Suprapubic skin (tissue), 4 donors: Measurements from ENCODE around the gene HPSE2. TPM values are rescaled to one million over a fixed set of nuclear protein-coding genes. Genes with fewer than 3 reads are reported as not detected.
A peak's percentile ranks its signal among the peaks of the same experiment; 100 is the strongest.

Source experiments
- DNase-seq, 2 donors: peaks; one replicate each; pipeline ENCODE4 v3.0.0-alpha.2; 2019; ENCODE audit warnings: low spot score in 2 of 2
- H3K27ac ChIP-seq: fragments of 200-600 bp; sonication (generic); one replicate; pipeline ENCODE4 v1.5.1; 2019
- H3K27me3 ChIP-seq: fragments of 200-600 bp; sonication (generic); one replicate; pipeline ENCODE4 v1.5.1; 2019
- H3K36me3 ChIP-seq: fragments of 200-600 bp; sonication (generic); one replicate; pipeline ENCODE4 v1.5.1; 2019
- H3K4me1 ChIP-seq: fragments of 200-600 bp; sonication (generic); one replicate; pipeline ENCODE4 v1.5.1; 2019
- H3K4me3 ChIP-seq: fragments of 200-600 bp; sonication (generic); one replicate; pipeline ENCODE4 v1.5.1; 2019; ENCODE audit warnings: mild to moderate bottlenecking
- H3K9me3 ChIP-seq: fragments of 200-600 bp; sonication (generic); one replicate; pipeline ENCODE4 v1.5.1; 2019
- CTCF ChIP-seq, 2 donors: fragments of 200-600 bp in 1 of 2; fragments of 450-650 bp in 1 of 2; sonication (generic) in 1 of 2; IDR thresholded peaks; one replicate each; pipeline ENCODE4 v1.5.1; 2016 to 2019; ENCODE audit warnings: antibody characterized with exemption in 2 of 2, mild to moderate bottlenecking in 1 of 2, moderate library complexity in 1 of 2
- EP300 ChIP-seq: sonication (generic); formaldehyde crosslinking; IDR thresholded peaks from one replicate; pipeline ENCODE4 v1.6.1; 2017; ENCODE audit warnings: antibody characterized with exemption
- POLR2A ChIP-seq, 2 donors: fragments of 450-650 bp; IDR thresholded peaks; one replicate each; pipeline ENCODE4 v1.6.1; 2017; ENCODE audit warnings: antibody characterized with exemption in 2 of 2, mild to moderate bottlenecking in 2 of 2, moderate library complexity in 2 of 2
- POLR2AphosphoS5 ChIP-seq, 3 donors: sonication (generic); formaldehyde crosslinking; IDR thresholded peaks; one replicate each; pipeline ENCODE4 v1.6.1; 2017; ENCODE audit warnings: antibody characterized with exemption in 3 of 3
- WGBS: methylation state at CpG from one replicate; pipeline ENCODE4 v1.1.5; 2018; 5-methylcytosine and 5-hydroxymethylcytosine counted together
- total RNA-seq, 4 donors: library from RNA; depleted of rRNA; stranded (reverse); fragments of >200 nt; gene quantifications; one replicate each; pipeline ENCODE4 v1.1.0, GENCODE V29; 2016

HPSE2 gene
- total RNA-seq, 4 donors from 2014 or later = 0.95 to 1.3 (median 0.99) TPM

DNA sequence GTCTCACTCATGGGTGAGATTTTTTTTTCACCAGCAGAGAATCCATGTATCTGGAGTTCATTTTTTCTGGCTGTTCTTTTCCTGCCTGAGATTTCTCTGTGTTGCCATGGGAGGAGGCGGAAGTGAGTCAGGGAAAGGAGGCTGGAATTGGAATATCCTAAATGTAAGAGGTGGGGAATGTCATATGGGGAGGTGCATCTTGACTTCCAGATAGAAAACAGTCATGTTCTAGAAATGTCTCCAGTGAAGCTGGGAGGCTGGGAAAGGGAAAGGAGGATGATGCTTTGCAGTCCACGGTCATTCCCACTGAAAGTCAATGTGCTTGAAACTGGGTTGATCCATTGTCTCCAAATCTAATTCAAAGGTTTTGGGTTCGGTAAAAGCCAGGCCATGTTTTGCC lies 749.2 kb downstream of the HPSE2 start:
- no peak overlapping the region for H3K4me3 ChIP-seq
- no peaks in the 10 kb centered on the region for H3K27me3 ChIP-seq
- H3K27ac ChIP-seq = peak overlapping the region; percentile 77
- no peak for DNase-seq
- WGBS = 75% methylated on average over 3 of the region's 3 CpGs
- peaks cover 6% of the 10 kb centered on the region for H3K4me1 ChIP-seq
- TF ChIP-seq EP300 (no peak), POLR2AphosphoS5 (IDR thresholded peaks at IDR 0.05) (no peak), CTCF (IDR thresholded peaks at IDR 0.05) (no peak), POLR2A (IDR thresholded peaks at IDR 0.05) (no peak)
- no peaks in the 10 kb centered on the region for H3K36me3 ChIP-seq
- H3K9me3 ChIP-seq = no peaks in the 10 kb centered on the region

DNA sequence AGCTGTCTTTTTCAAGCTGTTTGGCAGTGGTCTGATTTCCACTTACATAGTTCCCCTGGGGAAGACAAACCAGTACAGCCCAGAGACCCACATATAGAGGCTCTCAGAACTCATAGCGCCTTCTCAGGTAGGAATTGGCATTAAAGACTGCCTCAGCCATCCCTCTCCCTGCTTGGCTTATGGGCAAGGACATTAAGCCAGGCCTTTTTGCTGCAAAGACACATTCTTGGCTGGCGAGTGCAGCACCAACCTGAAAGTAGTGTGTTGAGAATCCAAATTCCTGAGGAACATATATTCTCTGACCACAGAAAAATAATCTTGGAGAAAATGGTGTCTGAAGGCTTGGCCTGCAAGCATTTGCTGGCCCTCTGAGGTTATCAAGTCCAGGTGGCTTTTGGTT lies 749.7 kb downstream of the HPSE2 start:
- no peak for DNase-seq
- Histone ChIP-seq H3K4me1 (peaks cover 6% of the 10 kb centered on the region), H3K27ac (peak overlapping the region; percentile 66), H3K36me3 (no peaks in the 10 kb centered on the region), H3K4me3 (no peak overlapping the region), H3K9me3 (no peaks in the 10 kb centered on the region), H3K27me3 (no peaks in the 10 kb centered on the region)
- 57% methylated on average over 2 of the region's 2 CpGs for WGBS
- TF ChIP-seq EP300 = no peak
- no peak for TF ChIP-seq POLR2AphosphoS5 (IDR thresholded peaks at IDR 0.05)
- no peak for TF ChIP-seq CTCF (IDR thresholded peaks at IDR 0.05)
- no peak for TF ChIP-seq POLR2A (IDR thresholded peaks at IDR 0.05)

DNA sequence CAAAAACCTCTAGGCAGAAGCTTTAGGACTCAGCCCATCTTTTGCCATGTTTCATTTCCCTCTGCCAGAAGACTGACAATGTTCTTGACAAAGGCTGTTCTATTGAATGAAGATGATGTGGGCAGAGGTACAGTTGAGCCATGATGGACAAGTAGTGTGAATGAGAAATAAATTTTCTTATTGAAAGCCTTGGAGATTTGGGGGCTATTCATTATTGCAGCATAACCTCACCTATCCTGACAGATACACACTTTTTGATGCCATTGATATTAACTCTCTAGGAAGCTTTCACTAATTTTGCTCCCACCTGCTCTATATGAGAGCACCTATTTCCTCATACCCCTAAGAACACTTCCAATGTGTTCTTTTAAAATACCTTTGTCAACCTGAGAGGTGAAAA lies 752.0 kb downstream of the HPSE2 start:
- no peak for DNase-seq
- no peak overlapping the region for H3K27ac ChIP-seq
- H3K36me3 ChIP-seq = no peaks in the 10 kb centered on the region
- TF ChIP-seq POLR2AphosphoS5 (IDR thresholded peaks at IDR 0.05) (no peak), CTCF (IDR thresholded peaks at IDR 0.05) (no peak), POLR2A (IDR thresholded peaks at IDR 0.05) (no peak), EP300 (no peak)
- H3K4me3 ChIP-seq = no peak overlapping the region
- no peaks in the 10 kb centered on the region for H3K27me3 ChIP-seq
- no peaks in the 10 kb centered on the region for H3K9me3 ChIP-seq
- H3K4me1 ChIP-seq = peaks cover 6% of the 10 kb centered on the region

- H3K36me3 ChIP-seq = no peaks in the 10 kb centered on the region
- 93% methylated on average over 2 of the region's 2 CpGs for WGBS
Measured at GRCh38 chr10:98482096-98482495, 753.6 kb downstream of the HPSE2 start.

DNA sequence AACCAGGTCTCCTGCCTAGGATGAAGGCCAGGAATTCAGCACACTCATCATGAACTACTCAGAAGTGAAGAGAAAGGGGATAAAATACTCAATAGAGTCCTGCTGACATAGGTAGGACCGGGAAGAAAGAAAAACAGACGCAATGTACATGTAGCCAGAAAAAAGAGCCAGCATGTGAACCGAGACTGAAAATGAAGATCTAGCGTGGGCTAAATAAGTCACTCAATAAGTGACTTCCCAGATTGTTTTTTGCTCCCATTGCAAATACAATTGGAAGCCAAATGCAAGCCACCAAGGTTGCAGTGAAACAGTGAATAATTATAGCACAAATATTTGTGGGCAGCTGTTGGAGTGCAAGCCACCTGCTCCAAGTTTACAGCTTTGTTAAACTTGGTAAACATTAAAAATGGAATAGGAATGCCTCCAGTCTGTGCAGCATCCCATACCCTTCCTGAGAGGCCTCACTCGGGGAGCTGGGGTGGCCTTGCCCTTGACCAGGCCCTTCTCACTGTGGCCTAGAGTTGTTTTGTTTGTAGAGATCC lies 754.2 kb downstream of the HPSE2 start:
- WGBS = 79% methylated on average over 5 of the region's 5 CpGs
- no peaks in the 10 kb centered on the region for H3K27me3 ChIP-seq
- no peaks in the 10 kb centered on the region for H3K9me3 ChIP-seq
- no peak overlapping the region for H3K4me3 ChIP-seq
- H3K4me1 ChIP-seq = peaks cover 6% of the 10 kb centered on the region
- no peak for DNase-seq
- no peaks in the 10 kb centered on the region for H3K36me3 ChIP-seq
- TF ChIP-seq CTCF (IDR thresholded peaks at IDR 0.05) = no peak
- TF ChIP-seq EP300 = no peak
- no peak for TF ChIP-seq POLR2A (IDR thresholded peaks at IDR 0.05)
- H3K27ac ChIP-seq = no peak overlapping the region

More at GRCh38 chr10:98482096-98482495, 753.6 kb downstream of the HPSE2 start:
- TF ChIP-seq CTCF (IDR thresholded peaks at IDR 0.05) = no peak
- no peak for TF ChIP-seq POLR2A (IDR thresholded peaks at IDR 0.05)
- no peak for TF ChIP-seq POLR2AphosphoS5 (IDR thresholded peaks at IDR 0.05)
- no peak for TF ChIP-seq EP300
- H3K27ac ChIP-seq = no peak overlapping the region
- DNase-seq = no peak
- no peaks in the 10 kb centered on the region for H3K27me3 ChIP-seq
- H3K4me3 ChIP-seq = no peak overlapping the region
- no peaks in the 10 kb centered on the region for H3K9me3 ChIP-seq
- H3K4me1 ChIP-seq = peaks cover 6% of the 10 kb centered on the region
